ENCODE measurements around the gene DNER. TPM values are rescaled to one million over a fixed set of nuclear protein-coding genes. Genes with fewer than 3 reads are reported as not detected.

Gene DNER
- total and polyA plus RNA-seq, 10 of the 15 experiments (the other 5 are each of a cell fraction or from before 2014, with no cell fraction given): 0.04 to 0.08 (median 0.07) TPM; not detected in 7

DNA sequence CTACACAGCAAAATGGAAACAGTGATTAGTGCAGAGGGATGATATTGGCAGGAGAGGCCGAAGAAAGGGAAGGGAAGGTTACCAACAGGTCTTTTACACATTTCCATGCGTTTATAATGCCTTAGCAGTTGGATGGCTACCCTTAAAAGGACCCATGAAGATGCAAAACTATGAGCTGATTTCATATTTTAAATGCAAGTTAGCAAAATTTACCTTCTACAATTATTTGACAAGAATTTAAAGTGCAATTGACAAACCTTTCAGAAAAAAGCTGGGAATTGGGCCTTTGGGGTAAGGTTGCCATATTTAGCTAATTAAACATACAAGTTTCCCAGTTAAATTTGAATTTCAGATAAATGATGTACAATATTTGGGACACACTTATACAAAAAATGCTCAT is 13.3 kb downstream of the DNER start:
- FAIRE-seq: no peak
- no peak for DNase-seq (ENCODE audit: low read depth, low spot score)
- no peak for ATAC-seq
- in situ Hi-C loops (cut with MboI): no loop called here
- intact Hi-C loops (cut with micrococcal nuclease; ENCODE audit: unreplicated experiment): no loop called here
- Histone ChIP-seq H3K4me2 (ENCODE audit: control insufficient read depth, insufficient read depth) (no peak overlapping the region), H3K9me3 (replicated peaks; ENCODE audit: control insufficient read depth, insufficient read depth, low read length) (no peaks in the 10 kb centered on the region), H3K4me3 (no peak overlapping the region), H4K20me1 (ENCODE audit: control insufficient read depth, insufficient read depth) (no peaks in the 10 kb centered on the region), H3K79me2 (ENCODE audit: control insufficient read depth, insufficient read depth, low read length) (no peaks in the 10 kb centered on the region), H3K27me3 (replicated peaks in 1 of 2; ENCODE audit: control insufficient read depth in 2 of 2, insufficient read depth in 2 of 2, low read length in 1 of 2) (no peaks in the 10 kb centered on the region; a peak in 1 of 4 replicates), H3K4me1 (ENCODE audit: control insufficient read depth, insufficient read depth, low read length) (no peaks in the 10 kb centered on the region), H2AFZ (ENCODE audit: control insufficient read depth, low read depth, low read length) (no peak overlapping the region), H3K27ac (ENCODE audit: control insufficient read depth, insufficient read depth) (no peak overlapping the region), H3K9ac (ENCODE audit: control insufficient read depth, insufficient read depth, low read length) (no peak overlapping the region), H3K36me3 (ENCODE audit: control insufficient read depth in 2 of 2, insufficient read depth in 2 of 2, low read length in 1 of 2) (no peaks in the 10 kb centered on the region)
- ChIA-PET CTCF (no interaction called here), POLR2A (no interaction called here), RAD21 (ENCODE audit: unreplicated experiment) (no interaction called here), SMC1A (ENCODE audit: uncharacterized antibody, unreplicated experiment) (no interaction called here)
- no peak for TF ChIP-seq STAT1 (conservative IDR thresholded peaks at IDR 0.05)
- no peak for TF ChIP-seq JUND (IDR thresholded peaks at IDR 0.05; ENCODE audit: low read depth, low read length)
- no peak for TF ChIP-seq MTA3 (IDR thresholded peaks at IDR 0.05; ENCODE audit: borderline replicate concordance, low read length)
- no peak for TF ChIP-seq CEBPB (IDR thresholded peaks at IDR 0.05; ENCODE audit: borderline replicate concordance in 1 of 2, low read depth in 2 of 2, low read length in 2 of 2)
- TF ChIP-seq NFIC (IDR thresholded peaks at IDR 0.05; ENCODE audit: low read depth, low read length): no peak
- no peak for TF ChIP-seq SUZ12 (IDR thresholded peaks at IDR 0.05; ENCODE audit: unreplicated experiment)
- TF ChIP-seq IRF4 (IDR thresholded peaks at IDR 0.05; ENCODE audit: low read depth, low read length): no peak
- no peak for TF ChIP-seq PML (IDR thresholded peaks at IDR 0.05; ENCODE audit: low read length)
- TF ChIP-seq, protein P1, sequence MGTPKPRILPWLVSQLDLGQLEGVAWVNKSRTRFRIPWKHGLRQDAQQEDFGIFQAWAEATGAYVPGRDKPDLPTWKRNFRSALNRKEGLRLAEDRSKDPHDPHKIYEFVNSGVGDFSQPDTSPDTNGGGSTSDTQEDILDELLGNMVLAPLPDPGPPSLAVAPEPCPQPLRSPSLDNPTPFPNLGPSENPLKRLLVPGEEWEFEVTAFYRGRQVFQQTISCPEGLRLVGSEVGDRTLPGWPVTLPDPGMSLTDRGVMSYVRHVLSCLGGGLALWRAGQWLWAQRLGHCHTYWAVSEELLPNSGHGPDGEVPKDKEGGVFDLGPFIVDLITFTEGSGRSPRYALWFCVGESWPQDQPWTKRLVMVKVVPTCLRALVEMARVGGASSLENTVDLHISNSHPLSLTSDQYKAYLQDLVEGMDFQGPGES (IDR thresholded peaks at IDR 0.05): no peak
- no peak for TF ChIP-seq SIN3A (IDR thresholded peaks at IDR 0.05; ENCODE audit: low read depth, low read length)
- TF ChIP-seq RUNX3 (IDR thresholded peaks at IDR 0.05; ENCODE audit: low read length): no peak
- no peak for TF ChIP-seq BHLHE40 (IDR thresholded peaks at IDR 0.05; ENCODE audit: borderline replicate concordance in 1 of 2, low read depth in 2 of 2, low read length in 1 of 2)
- no peak for TF ChIP-seq JUNB (IDR thresholded peaks at IDR 0.05)
- no TSS peak for BruUV-seq (replicated peaks)
- 0% methylated on average over 2 of the region's 2 CpGs for WGBS (ENCODE audit: insufficient coverage, insufficient replicate concordance, low lambda C conversion rate, missing lambda C conversion rate)
